ENCODE results near the gene CEACAM3.
"Not testable (repeated sequence)": the region's sequence is repeated elsewhere in the genome, so short reads cannot be mapped to it uniquely, and the experiment has no call there.

Gene CEACAM3

DNA sequence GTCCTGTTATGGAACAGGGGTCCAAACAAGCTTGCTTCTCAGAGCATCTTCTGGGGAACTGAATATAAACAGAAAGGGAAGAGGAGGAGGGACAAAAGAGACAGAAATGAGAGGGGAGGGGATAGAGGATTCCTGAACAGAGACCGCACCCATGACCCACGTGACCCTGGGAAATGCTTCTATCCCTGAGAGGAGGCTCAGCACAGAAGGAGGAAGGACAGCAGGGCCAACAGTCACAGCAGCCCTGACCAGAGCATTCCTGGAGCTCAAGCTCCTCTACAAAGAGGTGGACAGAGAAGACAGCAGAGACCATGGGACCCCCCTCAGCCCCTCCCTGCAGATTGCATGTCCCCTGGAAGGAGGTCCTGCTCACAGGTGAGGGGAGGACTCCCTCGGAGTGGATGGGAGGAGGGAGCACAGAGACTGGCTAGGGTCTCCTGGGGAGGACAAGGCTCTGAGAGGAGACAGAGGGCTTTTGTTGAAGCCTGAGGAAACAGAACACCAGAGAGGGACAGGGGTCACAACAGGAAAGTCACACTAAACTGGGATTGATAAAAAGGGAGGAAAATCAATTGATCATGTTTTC is 41.0 kb upstream of the CEACAM3 start, which contains the start of gene CEACAM6:
TSS of gene CEACAM6 (plus strand) at position 203 of the 586 bp plus-strand sequence. CDS start at position 312, 109 bp downstream.
- no peak within 1 kb of the TSS for H3K4me3 ChIP-seq (ENCODE audit: low read depth, low read length)
- ChIA-PET POLR2A (no interaction called here), CTCF (interaction anchor here (1.0 to 4.9 kb wide), 7 partner anchors 15 to 115 kb away, joined by 3 to 41 read pairs (median 12); no protein-coding TSS in a partner anchor)
- TF ChIP-seq, protein P1, sequence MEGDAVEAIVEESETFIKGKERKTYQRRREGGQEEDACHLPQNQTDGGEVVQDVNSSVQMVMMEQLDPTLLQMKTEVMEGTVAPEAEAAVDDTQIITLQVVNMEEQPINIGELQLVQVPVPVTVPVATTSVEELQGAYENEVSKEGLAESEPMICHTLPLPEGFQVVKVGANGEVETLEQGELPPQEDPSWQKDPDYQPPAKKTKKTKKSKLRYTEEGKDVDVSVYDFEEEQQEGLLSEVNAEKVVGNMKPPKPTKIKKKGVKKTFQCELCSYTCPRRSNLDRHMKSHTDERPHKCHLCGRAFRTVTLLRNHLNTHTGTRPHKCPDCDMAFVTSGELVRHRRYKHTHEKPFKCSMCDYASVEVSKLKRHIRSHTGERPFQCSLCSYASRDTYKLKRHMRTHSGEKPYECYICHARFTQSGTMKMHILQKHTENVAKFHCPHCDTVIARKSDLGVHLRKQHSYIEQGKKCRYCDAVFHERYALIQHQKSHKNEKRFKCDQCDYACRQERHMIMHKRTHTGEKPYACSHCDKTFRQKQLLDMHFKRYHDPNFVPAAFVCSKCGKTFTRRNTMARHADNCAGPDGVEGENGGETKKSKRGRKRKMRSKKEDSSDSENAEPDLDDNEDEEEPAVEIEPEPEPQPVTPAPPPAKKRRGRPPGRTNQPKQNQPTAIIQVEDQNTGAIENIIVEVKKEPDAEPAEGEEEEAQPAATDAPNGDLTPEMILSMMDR (IDR thresholded peaks at IDR 0.05; ENCODE audit: insufficient read depth, low read length, missing control alignments): no peak
- DNase-seq (ENCODE audit: low read depth, low spot score): no peak

DNA sequence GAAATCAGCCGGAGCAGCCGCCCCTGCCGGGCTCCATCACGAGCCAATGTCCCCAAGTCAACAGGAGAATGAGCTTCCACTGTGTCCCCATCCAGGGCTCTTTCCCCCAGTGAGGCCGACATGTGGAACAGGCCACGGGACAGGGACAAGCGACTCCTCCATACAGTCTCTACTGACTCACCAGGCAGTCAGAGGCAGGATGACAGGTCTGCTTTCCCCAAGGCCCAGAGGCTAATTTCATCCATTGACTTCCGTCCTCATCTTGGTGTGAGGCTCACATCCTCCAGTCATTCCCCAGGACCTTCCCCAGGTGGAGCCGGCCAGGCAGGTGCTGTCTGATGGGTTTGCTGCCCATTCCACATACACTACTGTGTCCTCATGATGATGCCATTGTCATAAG is 37.5 kb upstream of the CEACAM3 start:
- POLR2A ChIA-PET: no interaction called here
- TF ChIP-seq, protein P1 (IDR thresholded peaks at IDR 0.05; ENCODE audit: insufficient read depth, low read length, missing control alignments): no peak
- no peak for DNase-seq (ENCODE audit: low read depth, low spot score)
- no peak overlapping the region for H3K4me3 ChIP-seq (ENCODE audit: low read depth, low read length)
- CTCF ChIA-PET: no interaction called here

DNA sequence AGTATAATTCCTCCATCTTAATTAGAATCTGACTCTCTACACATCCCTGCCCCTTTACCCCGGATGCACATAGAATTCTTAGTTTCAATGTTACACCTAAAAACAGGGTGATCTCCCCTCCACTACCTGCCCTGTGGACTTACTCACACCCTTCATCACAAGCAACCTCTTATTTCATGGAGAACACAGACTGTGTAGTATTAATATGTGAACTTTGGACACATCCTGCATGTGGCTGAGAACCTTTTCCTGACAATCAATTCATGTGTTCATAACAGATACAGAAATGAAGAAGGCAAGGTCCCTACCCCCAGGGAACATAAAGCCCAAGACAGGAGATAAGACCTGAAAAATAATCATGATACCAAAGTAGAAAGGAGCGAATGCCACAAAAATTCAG is 29.3 kb upstream of the CEACAM3 start:
- ChIA-PET POLR2A (no interaction called here), CTCF (interaction anchor here (1.7 kb wide), 1 partner anchor 13 kb away, joined by 4 read pairs; no protein-coding TSS in a partner anchor)
- TF ChIP-seq, protein P1 (IDR thresholded peaks at IDR 0.05; ENCODE audit: insufficient read depth, low read length, missing control alignments): no peak

DNA sequence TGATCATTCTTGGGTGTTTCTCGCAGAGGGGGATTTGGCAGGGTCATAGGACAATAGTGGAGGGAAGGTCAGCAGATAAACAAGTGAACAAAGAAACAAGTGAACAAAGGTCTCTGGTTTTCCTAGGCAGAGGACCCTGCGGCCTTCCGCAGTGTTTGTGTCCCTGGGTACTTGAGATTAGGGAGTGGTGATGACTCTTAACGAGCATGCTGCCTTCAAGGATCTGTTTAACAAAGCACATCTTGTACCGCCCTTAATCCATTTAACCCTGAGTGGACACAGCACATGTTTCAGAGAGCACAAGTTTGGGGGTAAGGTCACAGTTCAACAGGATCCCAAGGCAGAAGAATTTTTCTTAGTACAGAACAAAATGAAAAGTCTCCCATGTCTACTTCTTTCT is 28.3 kb upstream of the CEACAM3 start:
- H3K4me3 ChIP-seq (ENCODE audit: low read depth, low read length); DNase-seq (ENCODE audit: low read depth, low spot score); POLR2A ChIA-PET: not testable (repeated sequence)
- CTCF ChIA-PET: interaction anchor here (1.7 kb wide), 1 partner anchor 14 kb away, joined by 4 read pairs; no protein-coding TSS in a partner anchor

More for the DNA sequence above, 29.3 kb upstream of the CEACAM3 start:
- H3K4me3 ChIP-seq (ENCODE audit: low read depth, low read length): no peak overlapping the region
- no peak for DNase-seq (ENCODE audit: low read depth, low spot score)

DNA sequence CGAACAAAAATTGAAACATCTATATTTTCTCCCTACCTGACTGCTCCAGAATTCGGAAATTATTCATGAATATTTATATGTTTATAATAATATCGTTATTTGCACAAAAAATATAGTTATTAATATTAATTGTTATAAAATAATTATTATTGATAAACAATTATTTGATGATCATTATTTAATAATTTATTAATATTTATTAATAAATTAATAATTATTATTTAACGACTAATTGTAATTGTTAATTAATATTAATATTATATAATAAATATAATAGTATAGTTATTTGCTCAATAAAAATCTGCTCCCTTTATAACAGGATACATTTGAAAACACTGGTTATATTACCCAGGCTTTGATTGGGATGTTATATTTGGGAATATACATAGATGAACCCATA is 26.8 kb upstream of the CEACAM3 start:
- TF ChIP-seq, protein P1 (IDR thresholded peaks at IDR 0.05; ENCODE audit: insufficient read depth, low read length, missing control alignments): no peak
- no peak for DNase-seq (ENCODE audit: low read depth, low spot score)
- ChIA-PET POLR2A (no interaction called here), CTCF (interaction anchor here (0.9 to 2.9 kb wide), 4 partner anchors 15 to 25 kb away, joined by 3 to 11 read pairs (median 6); no protein-coding TSS in a partner anchor)
- H3K4me3 ChIP-seq (ENCODE audit: low read depth, low read length): no peak overlapping the region

DNA sequence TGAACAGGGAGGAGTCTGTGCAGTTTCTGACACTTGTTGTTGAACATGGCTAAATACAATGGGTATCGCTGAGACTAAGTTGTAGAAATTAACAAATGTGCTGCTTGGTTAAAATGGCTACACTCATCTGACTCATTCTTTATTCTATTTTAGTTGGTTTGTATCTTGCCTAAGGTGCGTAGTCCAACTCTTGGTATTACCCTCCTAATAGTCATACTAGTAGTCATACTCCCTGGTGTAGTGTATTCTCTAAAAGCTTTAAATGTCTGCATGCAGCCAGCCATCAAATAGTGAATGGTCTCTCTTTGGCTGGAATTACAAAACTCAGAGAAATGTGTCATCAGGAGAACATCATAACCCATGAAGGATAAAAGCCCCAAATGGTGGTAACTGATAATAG is 25.0 kb upstream of the CEACAM3 start:
- POLR2A ChIA-PET: no interaction called here
- CTCF ChIA-PET: interaction anchor here (0.8 to 2.9 kb wide), 5 partner anchors 9 to 22 kb away, joined by 3 to 11 read pairs (median 5); no protein-coding TSS in a partner anchor
- TF ChIP-seq, protein P1 (IDR thresholded peaks at IDR 0.05; ENCODE audit: insufficient read depth, low read length, missing control alignments): no peak
- no peak overlapping the region for H3K4me3 ChIP-seq (ENCODE audit: low read depth, low read length)
- DNase-seq (ENCODE audit: low read depth, low spot score): no peak
